DMS53 treated with DMSO at 0.1 percent for 48 hours (cell line): ENCODE measurements around the gene C3orf49.

Source experiments
- DNase-seq: peaks from one replicate; lab custom pipeline; 2025; ENCODE audit not compliant: unreplicated experiment; lab: John Stamatoyannopoulos, UW

Gene C3orf49

GRCh38 chr3:63878394-63879060, 59.4 kb downstream of the C3orf49 start:
- DNase-seq = no peak

GRCh38 chr3:63880653-63881052, 61.6 kb downstream of the C3orf49 start:
- DNase-seq = no peak

- no peak for DNase-seq
These were observed 67.8 kb downstream of the C3orf49 start for GRCh38 chr3:63886858-63887257.

GRCh38 chr3:63891518-63891917, 72.4 kb downstream of the C3orf49 start:
- DNase-seq = no peak

- no peak for DNase-seq
These were observed 73.8 kb downstream of the C3orf49 start for GRCh38 chr3:63892773-63893352.

- DNase-seq = no peak
These were observed 76.5 kb downstream of the C3orf49 start for GRCh38 chr3:63895422-63896189.

GRCh38 chr3:63896332-63897030, 77.4 kb downstream of the C3orf49 start:
- DNase-seq = no peak
